Prostate gland (tissue), 2 donors: Measurements from ENCODE around the gene NAGS. TPM values are rescaled to one million over a fixed set of nuclear protein-coding genes. Genes with fewer than 3 reads are reported as not detected.

Experiments
- DNase-seq: peaks from one replicate; pipeline ENCODE4 v3.0.0-alpha.2; 2019; ENCODE audit warnings: low spot score
- H3K27ac ChIP-seq, 2 donors: fragments of 200-600 bp; sonication (generic); 2 replicates each; pipeline ENCODE4 v1.5.1; 2017 to 2019
- H3K27me3 ChIP-seq: fragments of 200-600 bp; sonication (generic); replicated peaks from 2 replicates; pipeline ENCODE4 v1.5.1; 2019; ENCODE audit not compliant: insufficient read depth
- H3K36me3 ChIP-seq, 2 donors: fragments of 200-600 bp; sonication (generic); 1 replicate in 1 of 2; 2 replicates in 1 of 2; pipeline versions ENCODE4 v1.5.1 to v1.8.1; 2017 to 2019
- H3K4me1 ChIP-seq: fragments of 200-600 bp; sonication (generic); replicated peaks from 2 replicates; pipeline ENCODE4 v1.5.1; 2019
- H3K4me3 ChIP-seq, 2 donors: fragments of 200-600 bp; sonication (generic); 2 replicates each; pipeline ENCODE4 v1.5.1; 2017 to 2019
- H3K9me3 ChIP-seq: fragments of 200-600 bp; sonication (generic); 2 replicates; pipeline ENCODE4 v1.5.1; 2017
- POLR2A ChIP-seq: fragments of 450-650 bp; IDR thresholded peaks from one replicate; pipeline ENCODE4 v1.6.1; 2016; ENCODE audit warnings: antibody characterized with exemption, mild to moderate bottlenecking
- POLR2AphosphoS5 ChIP-seq: sonication (generic); formaldehyde crosslinking; IDR thresholded peaks from one replicate; pipeline ENCODE4 v1.6.1; 2017; ENCODE audit warnings: antibody characterized with exemption
- WGBS: methylation state at CpG from one replicate; pipeline ENCODE4 v1.1.5; 2018; 5-methylcytosine and 5-hydroxymethylcytosine counted together
- intact Hi-C: fragments of 100-400 bp; cut with DNase I; formaldehyde crosslinking; loops from one replicate; pipeline ENCODE4 v1.14.2; 2022
- total RNA-seq, 2 donors: library from RNA; depleted of rRNA; stranded (reverse); fragments of >200 nt; gene quantifications; one replicate each; pipeline ENCODE4 v1.1.0, GENCODE V29; 2016
- TF ChIP-seq, protein P1 (sequence below), 4 experiments: fragments of 200-600 bp in 2 of 4; fragments of 450-650 bp in 2 of 4; sonication (generic) in 2 of 4; IDR thresholded peaks; 1 replicate in 3 of 4; 2 replicates in 1 of 4; pipeline ENCODE4 v1.5.1; 2016 to 2019; ENCODE audit warnings: antibody characterized with exemption in 4 of 4, mild to moderate bottlenecking in 2 of 4, moderate library complexity in 2 of 4

NAGS gene
- total RNA-seq, 2 donors from 2014 or later = 3.1 to 3.8 TPM

DNA sequence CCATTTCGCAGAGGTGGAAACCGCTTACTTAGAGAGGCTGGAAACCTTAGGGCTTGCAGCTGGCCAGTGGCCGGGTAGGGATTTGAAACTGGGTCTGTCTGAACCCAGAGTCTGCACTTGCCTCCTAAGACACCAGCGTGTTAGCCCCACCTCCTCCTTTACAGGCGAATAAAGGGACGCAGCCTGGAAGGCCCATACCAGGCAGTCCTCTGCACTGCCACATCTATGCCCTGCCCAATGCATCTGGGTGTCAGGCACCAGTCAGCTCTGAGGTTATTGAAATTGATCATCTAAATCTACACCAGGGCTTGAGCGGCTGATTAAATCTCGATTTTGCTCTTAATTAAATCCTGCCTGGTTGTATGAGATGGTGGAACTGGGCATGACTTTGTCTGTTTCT lies 19.9 kb upstream of the NAGS start:
- no peak for DNase-seq
- H3K27ac ChIP-seq = no peak overlapping the region
- intact Hi-C loops = no loop called here
- no peak for TF ChIP-seq POLR2AphosphoS5
- no peak for TF ChIP-seq POLR2A
- TF ChIP-seq, protein P1, sequence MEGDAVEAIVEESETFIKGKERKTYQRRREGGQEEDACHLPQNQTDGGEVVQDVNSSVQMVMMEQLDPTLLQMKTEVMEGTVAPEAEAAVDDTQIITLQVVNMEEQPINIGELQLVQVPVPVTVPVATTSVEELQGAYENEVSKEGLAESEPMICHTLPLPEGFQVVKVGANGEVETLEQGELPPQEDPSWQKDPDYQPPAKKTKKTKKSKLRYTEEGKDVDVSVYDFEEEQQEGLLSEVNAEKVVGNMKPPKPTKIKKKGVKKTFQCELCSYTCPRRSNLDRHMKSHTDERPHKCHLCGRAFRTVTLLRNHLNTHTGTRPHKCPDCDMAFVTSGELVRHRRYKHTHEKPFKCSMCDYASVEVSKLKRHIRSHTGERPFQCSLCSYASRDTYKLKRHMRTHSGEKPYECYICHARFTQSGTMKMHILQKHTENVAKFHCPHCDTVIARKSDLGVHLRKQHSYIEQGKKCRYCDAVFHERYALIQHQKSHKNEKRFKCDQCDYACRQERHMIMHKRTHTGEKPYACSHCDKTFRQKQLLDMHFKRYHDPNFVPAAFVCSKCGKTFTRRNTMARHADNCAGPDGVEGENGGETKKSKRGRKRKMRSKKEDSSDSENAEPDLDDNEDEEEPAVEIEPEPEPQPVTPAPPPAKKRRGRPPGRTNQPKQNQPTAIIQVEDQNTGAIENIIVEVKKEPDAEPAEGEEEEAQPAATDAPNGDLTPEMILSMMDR (IDR thresholded peaks at IDR 0.05) = no peak
- H3K36me3 ChIP-seq = no peaks in the 10 kb centered on the region
- 90% methylated on average over 8 of the region's 8 CpGs for WGBS
- H3K4me3 ChIP-seq = no peak overlapping the region
- no peaks in the 10 kb centered on the region for H3K27me3 ChIP-seq
- H3K9me3 ChIP-seq = no peaks in the 10 kb centered on the region
- H3K4me1 ChIP-seq = no peaks in the 10 kb centered on the region

- no peak for DNase-seq
- H3K4me1 ChIP-seq = no peaks in the 10 kb centered on the region
- H3K9me3 ChIP-seq = no peaks in the 10 kb centered on the region
- TF ChIP-seq POLR2A = no peak
- TF ChIP-seq, protein P1 (IDR thresholded peaks at IDR 0.05) = no peak
- H3K27ac ChIP-seq = no peak overlapping the region
- no peak overlapping the region for H3K4me3 ChIP-seq
- no peaks in the 10 kb centered on the region for H3K36me3 ChIP-seq
- no peaks in the 10 kb centered on the region for H3K27me3 ChIP-seq
- intact Hi-C loops = no loop called here
- WGBS = 86% methylated on average over 7 of the region's 7 CpGs
Observed at GRCh38 chr17:43986225-43986981, 18.0 kb upstream of the NAGS start.

DNA sequence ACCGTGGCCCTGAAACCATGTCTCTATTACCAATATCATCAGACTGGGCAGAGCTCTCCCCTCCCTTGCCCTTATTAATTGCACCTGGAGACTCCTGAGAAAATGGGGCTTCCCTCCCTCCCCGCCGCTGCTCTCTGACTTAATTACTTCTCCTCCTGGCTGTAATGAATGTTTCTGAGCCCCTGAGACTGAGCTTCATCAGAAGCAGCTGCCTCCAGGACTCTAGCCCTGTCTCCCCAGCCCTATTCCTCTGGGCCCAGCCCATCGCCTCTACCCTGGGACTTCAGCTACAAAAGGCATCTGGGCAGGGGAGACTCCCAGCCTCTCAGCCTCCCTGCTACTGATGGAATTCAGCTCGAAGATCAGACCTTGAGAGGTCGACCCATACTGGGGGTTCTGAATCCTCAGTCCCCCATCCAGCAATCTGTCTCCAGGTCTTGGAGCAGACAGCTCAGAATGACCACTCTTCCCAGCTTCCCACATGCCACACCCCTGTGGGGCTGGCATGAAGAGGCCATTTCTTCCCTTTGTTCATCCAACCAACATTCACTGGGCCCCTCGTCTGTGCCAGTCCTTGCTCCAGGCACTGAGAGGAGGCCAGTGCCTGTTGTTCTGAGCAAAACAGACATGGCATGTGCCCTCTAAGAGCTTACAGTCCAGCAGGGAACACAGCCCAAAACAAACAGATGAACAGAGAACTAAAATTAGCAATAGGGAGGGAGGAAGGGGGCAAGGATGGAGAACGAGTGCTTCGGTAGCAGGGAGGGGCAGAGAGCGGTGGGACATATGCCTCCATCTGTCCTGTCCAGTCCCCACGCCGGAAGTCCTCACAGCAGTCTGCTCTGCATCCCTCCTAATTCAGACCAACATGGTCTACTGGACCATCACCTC lies 17.0 kb upstream of the NAGS start:
- intact Hi-C loops = no loop called here
- Histone ChIP-seq H3K4me1 (no peaks in the 10 kb centered on the region), H3K27me3 (no peaks in the 10 kb centered on the region), H3K9me3 (no peaks in the 10 kb centered on the region), H3K36me3 (no peaks in the 10 kb centered on the region), H3K4me3 (no peak overlapping the region), H3K27ac (no peak overlapping the region)
- DNase-seq = no peak
- TF ChIP-seq, protein P1 (IDR thresholded peaks at IDR 0.05) = no peak
- no peak for TF ChIP-seq POLR2A
- no peak for TF ChIP-seq POLR2AphosphoS5
- 68% methylated on average over 12 of the region's 12 CpGs for WGBS

DNA sequence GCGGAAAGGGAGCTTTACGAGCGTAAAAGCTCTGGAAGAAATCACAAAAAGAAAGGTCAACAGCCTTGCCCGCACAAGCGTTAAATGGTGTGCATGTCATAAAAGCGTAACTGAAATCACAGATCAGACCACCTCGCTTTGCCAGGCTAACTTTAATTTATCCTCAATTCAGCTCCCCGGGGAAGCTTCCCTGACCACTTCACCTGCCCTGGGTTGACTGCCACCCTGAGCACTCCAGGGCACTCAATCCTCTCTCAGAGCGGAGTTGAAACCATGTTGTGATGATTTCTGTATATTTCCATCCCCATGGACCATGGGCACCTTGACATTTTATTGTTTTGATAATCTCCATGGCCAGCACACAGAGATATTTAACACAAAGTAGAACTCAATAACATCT lies 16.1 kb upstream of the NAGS start:
- Histone ChIP-seq H3K9me3 (no peaks in the 10 kb centered on the region), H3K4me3 (no peak overlapping the region), H3K36me3 (no peaks in the 10 kb centered on the region), H3K4me1 (no peaks in the 10 kb centered on the region), H3K27ac (no peak overlapping the region), H3K27me3 (no peaks in the 10 kb centered on the region)
- intact Hi-C loops = no loop called here
- 45% methylated on average over 9 of the region's 9 CpGs for WGBS
- DNase-seq = no peak
- TF ChIP-seq, protein P1 (IDR thresholded peaks at IDR 0.05) = no peak
- TF ChIP-seq POLR2A (no peak), POLR2AphosphoS5 (no peak)
